ENCODE data around the gene SERPINE1. TPM values are rescaled to one million over a fixed set of nuclear protein-coding genes. Genes with fewer than 3 reads are reported as not detected.

SERPINE1 gene
- total RNA-seq, 1 donor from 2014 or later, result 68.3 TPM

DNA sequence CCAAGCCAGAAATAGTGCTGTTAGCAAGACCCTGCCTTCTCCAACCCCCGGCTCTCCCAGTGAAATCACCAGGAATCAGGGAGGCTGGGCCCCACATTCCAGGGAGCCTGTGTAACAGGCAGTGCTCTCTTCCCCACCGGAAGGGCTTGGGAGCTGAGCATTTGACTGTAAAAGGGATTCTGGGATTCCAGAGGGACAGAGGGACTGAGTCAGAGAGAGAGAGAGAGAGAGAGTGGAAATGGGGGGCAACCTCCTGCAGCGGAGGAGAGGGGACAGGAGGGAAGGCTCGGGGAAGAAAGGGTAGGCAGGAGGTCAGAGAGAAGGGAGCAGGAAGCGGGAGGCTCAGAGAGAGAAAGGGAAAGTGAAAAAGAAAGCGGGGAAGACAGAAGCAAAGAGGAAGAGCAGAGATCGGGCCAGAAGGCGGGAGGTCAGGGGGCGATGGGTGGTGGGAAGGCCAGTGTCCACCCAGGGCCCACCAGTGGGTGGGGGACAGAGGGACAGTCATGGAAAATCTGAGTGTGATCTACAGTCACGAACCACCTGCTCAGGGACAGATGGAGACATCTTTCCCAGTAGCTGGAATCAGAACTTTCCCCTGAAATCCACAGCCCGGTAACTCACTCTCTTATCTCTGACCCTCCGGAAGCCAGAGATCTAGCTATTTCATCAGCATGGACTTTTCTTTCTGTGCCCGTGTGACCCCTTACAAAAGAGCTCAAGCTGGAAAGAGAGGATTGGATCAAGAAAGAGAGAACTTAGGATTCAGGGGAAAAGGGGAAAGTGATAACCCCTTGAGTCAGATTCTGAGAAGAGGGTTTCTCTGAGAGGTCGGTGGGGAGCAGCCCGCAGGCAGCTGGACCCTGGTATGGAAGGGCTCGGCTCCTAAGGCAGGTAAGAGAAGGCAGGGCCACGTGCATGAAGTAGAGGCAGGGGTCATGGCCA, 4.6 kb upstream of the SERPINE1 start:
- peak; percentile 85 to 98 for DNase-seq (ENCODE audit: low read depth in 2 of 2)

- no peak for DNase-seq (ENCODE audit: low read depth in 2 of 2)
Observed at GRCh38 chr7:101122933-101123702, 3.8 kb upstream of the SERPINE1 start.

DNA sequence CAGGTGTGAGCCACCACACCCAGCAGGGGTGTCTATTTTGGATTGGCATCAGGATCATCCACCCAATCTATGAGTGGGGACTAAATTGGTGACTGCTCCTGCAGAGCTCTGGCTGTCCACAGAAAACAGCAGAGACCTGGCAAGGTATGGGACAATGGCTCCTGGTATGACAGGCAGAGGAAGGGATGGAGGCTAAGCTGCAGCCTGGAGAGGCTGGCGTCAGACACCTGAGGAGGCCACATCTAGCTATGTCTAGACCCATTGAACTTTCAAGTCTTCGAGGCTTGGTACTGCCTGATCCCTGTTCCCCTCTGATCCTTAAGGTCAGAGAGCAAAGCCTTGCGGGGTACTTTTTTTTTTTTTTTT, 3.2 kb upstream of the SERPINE1 start:
- DNase-seq (ENCODE audit: low read depth in 2 of 2), result no peak

GRCh38 chr7:101124376-101125056, 2.4 kb upstream of the SERPINE1 start:
- DNase-seq (ENCODE audit: low read depth in 2 of 2), result peak; percentile 86 to 95

DNA sequence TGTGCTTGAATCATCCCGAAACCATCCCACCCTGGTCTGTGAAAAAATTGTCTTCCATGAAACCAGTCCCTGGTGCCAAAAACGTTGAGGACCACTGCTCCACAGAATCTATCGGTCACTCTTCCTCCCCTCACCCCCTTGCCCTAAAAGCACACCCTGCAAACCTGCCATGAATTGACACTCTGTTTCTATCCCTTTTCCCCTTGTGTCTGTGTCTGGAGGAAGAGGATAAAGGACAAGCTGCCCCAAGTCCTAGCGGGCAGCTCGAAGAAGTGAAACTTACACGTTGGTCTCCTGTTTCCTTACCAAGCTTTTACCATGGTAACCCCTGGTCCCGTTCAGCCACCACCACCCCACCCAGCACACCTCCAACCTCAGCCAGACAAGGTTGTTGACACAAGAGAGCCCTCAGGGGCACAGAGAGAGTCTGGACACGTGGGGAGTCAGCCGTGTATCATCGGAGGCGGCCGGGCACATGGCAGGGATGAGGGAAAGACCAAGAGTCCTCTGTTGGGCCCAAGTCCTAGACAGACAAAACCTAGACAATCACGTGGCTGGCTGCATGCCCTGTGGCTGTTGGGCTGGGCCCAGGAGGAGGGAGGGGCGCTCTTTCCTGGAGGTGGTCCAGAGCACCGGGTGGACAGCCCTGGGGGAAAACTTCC, 784 bp upstream of the SERPINE1 start:
- peak in 1 of 2 donors; percentile 94 for DNase-seq (ENCODE audit: low read depth in 2 of 2)

GRCh38 chr7:101127460-101128039, 646 bp downstream of the SERPINE1 start:
- DNase-seq (ENCODE audit: low read depth in 2 of 2), result no peak

- DNase-seq (ENCODE audit: low read depth in 2 of 2), result peak in 1 of 2 donors; percentile 51
Observed at GRCh38 chr7:101128040-101128834, 1.3 kb downstream of the SERPINE1 start.

- DNase-seq (ENCODE audit: low read depth in 2 of 2), result no peak
Observed at GRCh38 chr7:101129603-101130117, 2.8 kb downstream of the SERPINE1 start.

DNA sequence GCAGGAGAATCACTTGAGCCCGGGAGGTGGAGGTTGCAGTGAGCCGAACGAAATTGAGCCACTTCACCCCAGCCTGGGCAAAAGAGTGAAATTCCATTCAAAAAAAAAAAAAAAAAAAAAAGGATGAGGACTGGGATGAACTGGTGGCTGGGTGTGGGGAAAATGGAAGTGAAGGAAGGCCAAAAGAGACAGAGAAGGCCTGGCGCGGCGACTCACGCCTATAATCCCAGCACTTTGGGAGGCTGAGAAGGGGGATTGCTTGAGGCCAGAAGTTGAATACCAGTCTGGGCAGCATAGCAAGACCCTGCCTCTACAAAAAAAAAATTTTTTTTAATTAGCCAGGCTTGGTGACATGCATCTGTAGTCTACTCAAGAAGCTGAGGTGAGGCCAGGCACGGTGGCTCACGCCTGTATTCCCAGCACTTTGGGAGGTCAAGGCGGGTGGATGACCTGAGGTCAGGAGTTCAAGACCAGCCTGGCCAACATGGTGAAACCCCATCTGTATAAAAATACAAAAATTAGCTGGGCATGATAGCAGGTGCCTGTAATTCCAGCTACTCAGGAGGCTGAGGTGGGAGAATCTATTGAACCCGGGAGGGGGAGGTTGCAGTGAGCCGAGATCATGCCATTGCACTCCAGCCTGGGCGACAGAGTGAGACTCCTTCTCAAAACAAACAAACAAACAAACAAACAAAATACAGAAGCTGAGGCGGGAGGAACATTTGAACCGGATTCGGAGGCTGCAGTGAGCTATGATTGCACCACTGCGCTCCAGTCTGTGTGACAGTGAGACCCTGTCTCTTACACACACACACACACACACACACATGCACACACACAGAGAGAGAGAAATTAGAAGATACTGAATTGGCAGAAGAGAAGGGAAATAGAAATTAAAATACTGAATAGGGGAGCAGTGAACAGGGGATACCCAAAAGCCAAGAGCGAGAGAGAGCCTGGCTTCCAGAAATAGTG, 6.0 kb downstream of the SERPINE1 start:
- peak in 1 of 2 donors; percentile 56 for DNase-seq (ENCODE audit: low read depth in 2 of 2)

GRCh38 chr7:101133621-101134398, 6.9 kb downstream of the SERPINE1 start:
- DNase-seq (ENCODE audit: low read depth in 2 of 2), result peak in 1 of 2 donors; percentile 58

GRCh38 chr7:101134399-101134980, 7.6 kb downstream of the SERPINE1 start:
- DNase-seq (ENCODE audit: low read depth in 2 of 2), result peak in 1 of 2 donors; percentile 54

DNA sequence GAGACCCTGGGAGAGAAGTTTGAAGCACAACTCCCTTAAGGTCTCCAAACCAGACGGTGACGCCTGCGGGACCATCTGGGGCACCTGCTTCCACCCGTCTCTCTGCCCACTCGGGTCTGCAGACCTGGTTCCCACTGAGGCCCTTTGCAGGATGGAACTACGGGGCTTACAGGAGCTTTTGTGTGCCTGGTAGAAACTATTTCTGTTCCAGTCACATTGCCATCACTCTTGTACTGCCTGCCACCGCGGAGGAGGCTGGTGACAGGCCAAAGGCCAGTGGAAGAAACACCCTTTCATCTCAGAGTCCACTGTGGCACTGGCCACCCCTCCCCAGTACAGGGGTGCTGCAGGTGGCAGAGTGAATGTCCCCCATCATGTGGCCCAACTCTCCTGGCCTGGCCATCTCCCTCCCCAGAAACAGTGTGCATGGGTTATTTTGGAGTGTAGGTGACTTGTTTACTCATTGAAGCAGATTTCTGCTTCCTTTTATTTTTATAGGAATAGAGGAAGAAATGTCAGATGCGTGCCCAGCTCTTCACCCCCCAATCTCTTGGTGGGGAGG, 10.8 kb downstream of the SERPINE1 start:
- peak; percentile 32 to 84 for DNase-seq (ENCODE audit: low read depth in 2 of 2)

- peak; percentile 99 for DNase-seq (ENCODE audit: low read depth in 2 of 2)
Observed at GRCh38 chr7:101138213-101138870, 11.4 kb downstream of the SERPINE1 start.

- peak in 1 of 2 donors; percentile 57 for DNase-seq (ENCODE audit: low read depth in 2 of 2)
Observed at GRCh38 chr7:101140339-101140699, 13.4 kb downstream of the SERPINE1 start.

DNA sequence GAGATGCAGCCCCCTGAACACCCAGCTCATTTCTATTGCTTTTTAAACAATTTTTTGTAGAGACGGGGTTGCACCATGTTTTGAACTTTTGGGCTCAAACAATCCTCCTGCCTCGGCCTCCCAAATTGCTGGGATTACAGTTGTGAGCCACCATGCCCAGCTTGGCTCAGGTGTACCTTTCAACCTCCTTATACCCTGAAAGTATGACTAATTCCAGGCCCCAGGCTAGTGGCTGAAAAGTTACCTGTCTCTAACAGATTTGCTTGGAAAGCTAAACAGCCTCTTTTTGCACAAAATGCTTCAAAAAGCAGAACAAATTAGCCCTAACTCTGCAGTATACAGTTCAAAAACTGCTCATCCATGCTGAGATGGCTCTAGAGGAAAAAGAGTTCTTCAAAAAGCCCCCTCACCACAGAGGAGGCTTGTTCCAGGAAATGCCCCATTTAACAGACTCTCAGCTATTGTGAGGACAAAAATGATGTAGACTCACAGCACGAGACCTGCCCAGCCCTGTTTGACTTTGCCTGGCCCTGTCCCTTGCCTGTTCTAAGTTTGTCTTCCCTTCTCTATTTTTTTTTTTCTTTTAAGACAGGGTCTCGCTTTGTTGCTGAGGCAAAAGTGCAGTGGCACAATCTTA, 14.0 kb downstream of the SERPINE1 start:
- DNase-seq (ENCODE audit: low read depth in 2 of 2), result no peak

Measured in lung microvascular endothelial cell (primary cell).